ENCODE data around the gene PPP1R12A.

Gene PPP1R12A

GRCh38 chr12:79837575-79837974 lies 97.3 kb downstream of the PPP1R12A start:
- H3K4me3 ChIP-seq (ENCODE audit: low read length), result no peak overlapping the region
- DNase-seq (ENCODE audit: low read depth), result no peak
- TF ChIP-seq, protein P1, sequence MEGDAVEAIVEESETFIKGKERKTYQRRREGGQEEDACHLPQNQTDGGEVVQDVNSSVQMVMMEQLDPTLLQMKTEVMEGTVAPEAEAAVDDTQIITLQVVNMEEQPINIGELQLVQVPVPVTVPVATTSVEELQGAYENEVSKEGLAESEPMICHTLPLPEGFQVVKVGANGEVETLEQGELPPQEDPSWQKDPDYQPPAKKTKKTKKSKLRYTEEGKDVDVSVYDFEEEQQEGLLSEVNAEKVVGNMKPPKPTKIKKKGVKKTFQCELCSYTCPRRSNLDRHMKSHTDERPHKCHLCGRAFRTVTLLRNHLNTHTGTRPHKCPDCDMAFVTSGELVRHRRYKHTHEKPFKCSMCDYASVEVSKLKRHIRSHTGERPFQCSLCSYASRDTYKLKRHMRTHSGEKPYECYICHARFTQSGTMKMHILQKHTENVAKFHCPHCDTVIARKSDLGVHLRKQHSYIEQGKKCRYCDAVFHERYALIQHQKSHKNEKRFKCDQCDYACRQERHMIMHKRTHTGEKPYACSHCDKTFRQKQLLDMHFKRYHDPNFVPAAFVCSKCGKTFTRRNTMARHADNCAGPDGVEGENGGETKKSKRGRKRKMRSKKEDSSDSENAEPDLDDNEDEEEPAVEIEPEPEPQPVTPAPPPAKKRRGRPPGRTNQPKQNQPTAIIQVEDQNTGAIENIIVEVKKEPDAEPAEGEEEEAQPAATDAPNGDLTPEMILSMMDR (IDR thresholded peaks at IDR 0.05; ENCODE audit: insufficient read depth, low read depth, low read length, missing control alignments), result no peak

GRCh38 chr12:79835377-79835843 lies 99.5 kb downstream of the PPP1R12A start:
- TF ChIP-seq, protein P1 (IDR thresholded peaks at IDR 0.05; ENCODE audit: insufficient read depth, low read depth, low read length, missing control alignments), result no peak
- no peak for DNase-seq (ENCODE audit: low read depth)
- no peak overlapping the region for H3K4me3 ChIP-seq (ENCODE audit: low read length)

DNA sequence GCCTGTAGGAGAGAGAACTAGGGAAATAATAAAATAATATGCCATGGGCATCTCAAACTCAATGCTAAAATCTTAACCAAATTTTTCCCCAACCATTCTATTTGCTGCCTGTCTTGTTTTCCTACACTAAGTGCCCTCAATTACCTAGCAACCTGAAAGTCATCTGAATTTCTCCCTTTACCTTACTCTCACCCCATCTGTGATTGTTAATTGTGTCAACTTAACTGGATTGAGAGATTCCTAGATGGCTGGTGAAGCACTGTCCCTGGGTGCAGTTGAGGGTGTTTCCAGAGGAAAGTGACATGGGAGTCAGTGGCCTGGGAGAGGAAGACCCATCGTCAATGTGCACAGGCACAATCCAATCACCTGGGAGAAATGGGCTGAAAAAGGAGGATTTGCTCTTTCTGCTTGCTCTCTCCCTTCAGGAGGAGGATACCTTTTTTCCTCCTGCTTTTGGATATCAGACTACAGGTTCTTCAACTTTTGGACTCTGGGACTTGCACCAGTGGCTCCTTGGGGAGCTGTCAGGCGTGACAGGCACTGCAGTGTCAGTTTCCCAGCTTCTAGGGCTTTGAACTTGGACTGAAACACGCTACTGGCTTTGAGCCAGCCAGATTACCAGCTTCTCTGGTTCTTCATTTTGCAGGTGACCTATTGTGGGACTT lies 100.1 kb downstream of the PPP1R12A start:
- peak; percentile 6 for DNase-seq (ENCODE audit: low read depth)
- TF ChIP-seq, protein P1 (IDR thresholded peaks at IDR 0.05; ENCODE audit: insufficient read depth, low read depth, low read length, missing control alignments), result no peak
- H3K4me3 ChIP-seq (ENCODE audit: low read length), result no peak overlapping the region

DNA sequence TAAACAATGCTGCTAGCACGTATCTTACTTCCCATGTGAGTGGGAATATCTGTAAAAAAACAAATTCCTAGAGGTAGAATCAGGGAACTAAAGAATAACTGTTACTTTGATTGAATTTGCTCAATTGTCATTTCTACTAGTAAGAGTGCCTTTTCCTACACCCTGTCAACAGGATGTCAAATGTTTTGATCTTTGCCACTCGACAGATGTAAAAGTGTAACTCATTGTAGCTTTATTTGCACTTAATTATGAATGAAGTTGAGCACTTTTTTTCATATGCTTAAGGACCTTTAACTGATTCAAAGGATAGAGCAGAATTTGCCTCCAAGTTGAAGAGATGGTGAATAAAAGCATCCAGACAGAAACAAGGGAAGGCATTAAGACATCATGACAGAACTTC lies 104.5 kb downstream of the PPP1R12A start:
- TF ChIP-seq, protein P1 (IDR thresholded peaks at IDR 0.05; ENCODE audit: insufficient read depth, low read depth, low read length, missing control alignments), result no peak

GRCh38 chr12:79828924-79829323 lies 106.0 kb downstream of the PPP1R12A start:
- H3K4me3 ChIP-seq (ENCODE audit: low read length), result no peak overlapping the region
- no peak for DNase-seq (ENCODE audit: low read depth)
- TF ChIP-seq, protein P1 (IDR thresholded peaks at IDR 0.05; ENCODE audit: insufficient read depth, low read depth, low read length, missing control alignments), result no peak

More for the DNA sequence above, 104.5 kb downstream of the PPP1R12A start:
- DNase-seq (ENCODE audit: low read depth), result no peak
- no peak overlapping the region for H3K4me3 ChIP-seq (ENCODE audit: low read length)

DNA sequence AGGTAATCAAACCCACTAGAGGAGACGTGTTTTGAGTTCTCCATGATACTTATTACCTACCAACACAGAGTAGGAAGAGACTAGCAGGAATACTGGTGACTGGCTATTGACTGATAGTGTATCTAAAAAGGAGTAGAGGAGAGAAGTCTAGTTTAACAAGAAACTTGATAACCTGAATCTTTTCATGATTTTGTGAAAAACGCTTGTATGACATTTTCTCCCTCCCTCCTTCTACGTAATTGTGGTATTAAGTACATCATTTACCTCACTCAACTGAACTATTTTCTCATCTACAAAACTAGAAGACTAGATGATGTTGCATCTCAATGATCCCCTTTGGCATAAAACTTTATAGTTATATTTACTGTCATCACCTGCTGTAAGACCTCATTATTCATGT lies 107.4 kb downstream of the PPP1R12A start:
- DNase-seq (ENCODE audit: low read depth), result no peak
- no peak overlapping the region for H3K4me3 ChIP-seq (ENCODE audit: low read length)
- TF ChIP-seq, protein P1 (IDR thresholded peaks at IDR 0.05; ENCODE audit: insufficient read depth, low read depth, low read length, missing control alignments), result no peak
